ACHN (cell line): ENCODE data around the gene SMC1A.
"Not testable (repeated sequence)": the region's sequence is repeated elsewhere in the genome, so short reads cannot be mapped to it uniquely, and the experiment has no call there.

Experiments
- DNase-seq: peaks from one replicate; pipeline ENCODE4 v3.0.0-alpha.2; 2015
- in situ Hi-C: cut with HindIII; loops from 2 replicates; pipeline ENCODE4 v1.10.0; 2017; ENCODE audit warnings: low sequenced_read_pairs, low pct_ligation_motif_present, low pct_unique_long_range_greater_than_20kb

Gene SMC1A

GRCh38 chrX:53433651-53434639 is 11.5 kb upstream of the SMC1A start, which contains the start of gene HSD17B10:
TSS of gene HSD17B10 (minus strand) at chrX:53434370. CDS start at chrX:53434345, 25 bp downstream.
- DNase-seq, result peak; percentile 71
- in situ Hi-C loops, result no loop called here

- in situ Hi-C loops, result no loop called here
- DNase-seq, result no peak
These were observed 7.8 kb upstream of the SMC1A start for GRCh38 chrX:53430231-53430630.

GRCh38 chrX:53429755-53430154 is 7.3 kb upstream of the SMC1A start:
- in situ Hi-C loops, result no loop called here
- no peak for DNase-seq

GRCh38 chrX:53422861-53423306 is 430 bp upstream of the SMC1A start, which contains the start of gene RIBC1:
TSS of gene RIBC1 (plus strand) at chrX:53422873. CDS start at chrX:53426277, 3,404 bp downstream.
- in situ Hi-C loops, result no loop called here
- no peak for DNase-seq

GRCh38 chrX:53421772-53422085 is 725 bp downstream of the SMC1A start:
- peak; percentile 31 for DNase-seq
- in situ Hi-C loops, result no loop called here

GRCh38 chrX:53421125-53421524 is 1.3 kb downstream of the SMC1A start:
- DNase-seq, result no peak
- in situ Hi-C loops, result no loop called here

GRCh38 chrX:53420351-53420750 is 2.1 kb downstream of the SMC1A start:
- DNase-seq, in situ Hi-C loops: not testable (repeated sequence)

- in situ Hi-C loops, result no loop called here
- DNase-seq, result no peak
These were observed 10.0 kb downstream of the SMC1A start for GRCh38 chrX:53412446-53412845.

GRCh38 chrX:53403535-53403934 is 18.9 kb downstream of the SMC1A start:
- no peak for DNase-seq
- in situ Hi-C loops, result no loop called here

- DNase-seq, result no peak
- in situ Hi-C loops, result no loop called here
These were observed 24.2 kb downstream of the SMC1A start for GRCh38 chrX:53398216-53398615.

- in situ Hi-C loops, result no loop called here
- no peak for DNase-seq
These were observed 26.7 kb downstream of the SMC1A start for GRCh38 chrX:53395605-53396298.

- no peak for DNase-seq
- in situ Hi-C loops, result no loop called here
These were observed 38.9 kb downstream of the SMC1A start for GRCh38 chrX:53383376-53384076.

GRCh38 chrX:53379747-53380146 is 42.7 kb downstream of the SMC1A start:
- peak; percentile 18 for DNase-seq
- in situ Hi-C loops, result no loop called here

- no peak for DNase-seq
- in situ Hi-C loops, result no loop called here
These were observed 43.3 kb downstream of the SMC1A start for GRCh38 chrX:53379008-53379710.

- no peak for DNase-seq
- in situ Hi-C loops, result no loop called here
These were observed 45.0 kb downstream of the SMC1A start for GRCh38 chrX:53377464-53377863.

GRCh38 chrX:53376888-53377287 is 45.6 kb downstream of the SMC1A start:
- in situ Hi-C loops, result no loop called here
- DNase-seq, result no peak

GRCh38 chrX:53374923-53375322 is 47.5 kb downstream of the SMC1A start:
- DNase-seq, result no peak
- in situ Hi-C loops, result no loop called here

GRCh38 chrX:53374222-53374820 is 48.1 kb downstream of the SMC1A start:
- in situ Hi-C loops, result no loop called here
- peak; percentile 1 for DNase-seq
